ENCODE data around the gene SPHK2.

Gene SPHK2

DNA sequence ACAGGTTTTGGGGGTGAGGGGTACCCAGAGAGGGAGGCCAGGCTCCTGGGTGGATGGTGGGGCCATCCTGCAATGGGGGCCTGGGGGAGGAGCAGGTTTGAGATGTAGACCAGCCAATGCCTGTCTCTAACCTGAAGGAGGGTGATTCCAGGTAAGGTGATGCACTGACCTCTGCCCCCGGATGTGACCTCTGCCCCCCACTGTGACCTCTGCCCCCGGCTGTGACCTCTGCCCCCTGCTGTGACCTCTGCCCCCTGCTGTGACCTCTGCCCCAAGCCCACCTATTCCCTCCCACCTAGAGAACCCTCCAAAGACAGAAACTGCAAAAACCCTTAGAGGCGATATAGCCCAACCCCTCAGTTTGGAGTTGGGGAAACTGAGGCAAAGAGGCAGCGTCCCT is 23.1 kb upstream of the SPHK2 start:
- no peak for DNase-seq
- no peak for TF ChIP-seq GATA1 (IDR thresholded peaks at IDR 0.05; ENCODE audit: low read depth, low read length)
- TF ChIP-seq POLR2A (IDR thresholded peaks at IDR 0.05; ENCODE audit: low read length) = no peak

DNA sequence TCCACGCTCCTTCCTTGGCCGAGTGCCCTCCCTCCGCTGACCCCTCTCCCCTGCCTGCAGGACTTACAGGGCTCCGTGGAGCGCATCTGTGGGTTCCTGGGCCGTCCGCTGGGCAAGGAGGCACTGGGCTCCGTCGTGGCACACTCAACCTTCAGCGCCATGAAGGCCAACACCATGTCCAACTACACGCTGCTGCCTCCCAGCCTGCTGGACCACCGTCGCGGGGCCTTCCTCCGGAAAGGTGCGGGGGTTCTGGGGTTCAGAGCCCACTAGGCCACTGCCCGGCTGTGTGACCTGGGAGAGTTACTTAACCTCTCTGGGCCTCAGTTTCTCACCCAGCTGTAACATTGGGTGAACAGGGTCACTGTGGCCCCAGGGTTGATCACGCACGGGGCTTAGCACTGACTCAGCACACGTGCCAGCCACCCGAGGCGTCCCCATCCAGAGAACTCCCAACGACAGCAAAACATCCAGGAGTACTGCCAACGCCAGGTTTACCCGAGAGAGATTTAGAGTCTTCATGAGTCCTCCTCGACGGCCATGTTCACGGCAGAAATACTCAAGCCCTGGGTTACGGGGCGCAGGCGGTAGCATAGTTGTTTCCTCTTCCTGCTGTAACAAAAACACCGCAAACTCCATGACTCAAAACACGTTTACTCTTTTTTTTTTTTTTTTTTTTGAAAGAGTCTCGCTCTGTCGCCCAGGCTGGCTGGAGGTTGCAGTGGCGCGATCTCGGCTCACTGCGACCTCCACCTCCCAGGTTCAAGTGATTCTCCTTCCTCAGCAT is 22.4 kb upstream of the SPHK2 start:
- no peak for DNase-seq
- TF ChIP-seq POLR2A (IDR thresholded peaks at IDR 0.05; ENCODE audit: low read length) (no peak), GATA1 (IDR thresholded peaks at IDR 0.05; ENCODE audit: low read depth, low read length) (no peak)

- no peak for DNase-seq
- TF ChIP-seq POLR2A (IDR thresholded peaks at IDR 0.05; ENCODE audit: low read length) = no peak
- TF ChIP-seq GATA1 (IDR thresholded peaks at IDR 0.05; ENCODE audit: low read depth, low read length) = no peak
Observed at GRCh38 chr19:48598996-48599700, 20.2 kb upstream of the SPHK2 start.

DNA sequence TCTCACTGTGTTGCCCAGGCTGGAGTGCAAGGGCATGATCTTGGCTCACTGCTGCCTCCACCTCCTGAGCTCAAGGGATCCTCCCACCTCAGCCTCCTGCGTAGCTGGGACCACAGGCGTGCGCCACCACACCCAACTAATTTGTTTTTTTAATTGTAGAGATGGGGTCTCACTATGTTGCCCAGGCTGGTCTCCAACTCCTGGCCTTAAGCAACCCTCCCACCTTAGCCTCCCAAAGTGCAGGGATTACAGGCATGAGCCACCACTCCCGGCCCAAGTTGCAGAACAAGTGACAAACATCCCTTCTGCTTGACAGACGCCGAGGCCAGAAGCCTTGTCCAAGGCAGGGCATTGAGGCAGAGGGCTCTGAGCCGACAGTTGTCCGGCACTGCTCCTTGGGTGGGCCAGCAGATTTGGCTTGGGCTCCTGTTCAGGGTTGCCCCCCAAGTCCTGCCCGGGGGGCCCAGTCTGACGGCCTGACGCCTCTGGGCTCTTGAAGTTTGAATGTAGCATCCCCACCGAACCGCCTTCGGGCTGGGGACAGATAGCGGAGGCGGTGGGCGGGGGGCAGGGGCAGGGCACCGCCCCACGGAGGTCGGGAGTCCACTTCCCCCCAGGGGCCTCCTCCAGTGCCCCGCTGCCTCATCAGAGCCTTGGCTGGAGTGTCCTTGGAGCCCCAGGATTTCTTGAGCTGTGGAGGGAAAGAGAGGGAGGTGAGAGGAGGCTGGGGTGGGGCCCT is 18.5 kb upstream of the SPHK2 start:
- no peak for DNase-seq
- TF ChIP-seq GATA1 (IDR thresholded peaks at IDR 0.05; ENCODE audit: low read depth, low read length) (no peak), POLR2A (IDR thresholded peaks at IDR 0.05; ENCODE audit: low read length) (no peak)

DNA sequence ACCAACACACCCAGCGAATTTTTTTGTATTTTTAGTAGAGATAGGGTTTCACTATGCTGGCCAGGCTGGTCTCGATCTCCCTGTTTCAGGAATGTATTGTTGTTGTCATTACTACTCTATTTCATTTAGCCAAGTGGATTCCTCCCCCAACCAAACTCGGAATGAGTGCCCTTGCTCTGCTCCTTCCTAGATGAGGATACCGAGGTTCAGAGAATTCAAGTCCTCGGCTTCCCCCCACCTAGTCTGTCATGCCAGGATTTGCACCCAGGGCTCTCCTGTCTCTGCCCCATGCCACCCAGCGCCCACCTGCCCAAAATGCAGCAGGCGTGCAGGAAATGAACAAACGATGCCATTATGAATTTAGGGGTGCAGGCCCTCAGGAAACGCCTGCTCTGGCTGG is 16.3 kb upstream of the SPHK2 start:
- DNase-seq = no peak
- no peak for TF ChIP-seq POLR2A (IDR thresholded peaks at IDR 0.05; ENCODE audit: low read length)
- no peak for TF ChIP-seq GATA1 (IDR thresholded peaks at IDR 0.05; ENCODE audit: low read depth, low read length)

- TF ChIP-seq GATA1 (IDR thresholded peaks at IDR 0.05; ENCODE audit: low read depth, low read length) = no peak
- no peak for TF ChIP-seq POLR2A (IDR thresholded peaks at IDR 0.05; ENCODE audit: low read length)
- DNase-seq = no peak
Observed at GRCh38 chr19:48603449-48603848, 15.9 kb upstream of the SPHK2 start.

DNA sequence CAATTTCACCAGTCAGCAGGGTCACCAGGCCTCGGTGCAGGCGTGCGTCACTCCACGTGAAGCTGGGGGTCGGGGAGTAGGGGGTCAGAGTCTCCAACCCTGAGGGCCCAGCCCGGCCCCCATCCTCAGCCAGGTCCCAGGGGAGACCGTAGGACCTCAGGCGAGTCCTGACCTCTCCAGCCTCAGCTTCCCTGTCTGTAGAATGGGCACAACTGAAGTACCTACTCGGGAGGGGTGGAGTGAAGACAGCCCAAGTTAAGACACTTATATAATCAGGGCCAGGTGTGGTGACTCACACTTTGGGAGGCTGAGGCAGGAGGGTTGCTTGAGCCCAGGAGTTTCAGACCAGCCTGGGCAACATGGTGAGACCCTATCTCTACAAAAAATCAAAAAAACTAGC is 15.5 kb upstream of the SPHK2 start:
- no peak for DNase-seq
- no peak for TF ChIP-seq POLR2A (IDR thresholded peaks at IDR 0.05; ENCODE audit: low read length)
- TF ChIP-seq GATA1 (IDR thresholded peaks at IDR 0.05; ENCODE audit: low read depth, low read length) = no peak

DNA sequence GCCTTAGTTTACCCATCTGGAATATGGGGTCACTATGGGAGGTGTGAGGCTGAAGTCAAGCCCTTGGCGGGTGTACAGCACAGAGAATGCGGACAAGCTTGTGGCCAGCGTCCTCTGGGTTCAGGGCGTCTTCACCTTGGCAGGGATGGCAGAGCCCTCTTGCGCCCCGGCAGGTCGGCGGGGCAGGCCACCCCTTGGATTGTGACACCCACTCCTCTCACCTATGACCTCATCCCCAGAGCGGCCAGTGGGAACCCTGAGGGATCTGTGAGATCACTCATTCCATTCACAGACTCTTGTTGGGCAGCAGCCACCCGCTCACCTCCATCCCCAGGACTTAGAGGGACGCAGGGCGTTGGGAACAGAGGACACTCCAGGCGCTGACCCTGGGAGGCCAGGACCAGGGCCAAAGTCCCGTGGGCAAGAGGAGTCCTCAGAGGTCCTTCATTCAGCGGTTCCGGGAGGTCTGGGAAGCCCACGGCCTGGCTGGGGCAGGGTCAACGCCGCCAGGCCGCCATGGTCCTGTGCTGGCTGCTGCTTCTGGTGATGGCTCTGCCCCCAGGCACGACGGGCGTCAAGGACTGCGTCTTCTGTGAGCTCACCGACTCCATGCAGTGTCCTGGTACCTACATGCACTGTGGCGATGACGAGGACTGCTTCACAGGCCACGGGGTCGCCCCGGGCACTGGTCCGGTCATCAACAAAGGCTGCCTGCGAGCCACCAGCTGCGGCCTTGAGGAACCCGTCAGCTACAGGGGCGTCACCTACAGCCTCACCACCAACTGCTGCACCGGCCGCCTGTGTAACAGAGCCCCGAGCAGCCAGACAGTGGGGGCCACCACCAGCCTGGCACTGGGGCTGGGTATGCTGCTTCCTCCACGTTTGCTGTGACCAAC is 12.6 kb upstream of the SPHK2 start, which contains the start of gene SPACA4:
TSS of gene SPACA4 (plus strand) at position 280 of the 896 bp plus-strand sequence. CDS start at position 517, 237 bp downstream.
- no peak for TF ChIP-seq GATA1 (IDR thresholded peaks at IDR 0.05; ENCODE audit: low read depth, low read length)
- no peak for TF ChIP-seq POLR2A (IDR thresholded peaks at IDR 0.05; ENCODE audit: low read length)
- DNase-seq = no peak

DNA sequence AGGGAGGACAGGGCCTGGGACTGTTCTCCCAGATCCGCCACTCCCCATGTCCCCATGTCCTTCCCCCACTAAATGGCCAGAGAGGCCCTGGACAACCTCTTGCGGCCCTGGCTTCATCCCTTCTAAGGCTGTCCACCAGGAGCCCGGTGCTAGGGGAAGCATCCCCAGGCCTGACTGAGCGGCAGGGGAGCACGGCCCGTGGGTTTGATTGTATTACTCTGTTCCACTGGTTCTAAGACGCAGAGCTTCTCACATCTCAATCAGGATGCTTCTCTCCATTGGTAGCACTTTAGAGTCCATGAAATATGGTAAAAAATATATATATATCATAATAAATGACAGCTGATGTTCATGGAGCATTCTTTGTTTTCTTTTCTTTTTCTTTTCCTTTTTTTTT is 11.9 kb upstream of the SPHK2 start:
- TF ChIP-seq POLR2A (IDR thresholded peaks at IDR 0.05; ENCODE audit: low read length) (no peak), GATA1 (IDR thresholded peaks at IDR 0.05; ENCODE audit: low read depth, low read length) (no peak)
- no peak for DNase-seq

GRCh38 chr19:48608798-48609263 is 10.5 kb upstream of the SPHK2 start:
- peak in 1 of 2 experiments; percentile 59 for DNase-seq
- no peak for TF ChIP-seq POLR2A (IDR thresholded peaks at IDR 0.05; ENCODE audit: low read length)
- TF ChIP-seq GATA1 (IDR thresholded peaks at IDR 0.05; ENCODE audit: low read depth, low read length) = no peak

GRCh38 chr19:48609571-48610108 is 9.7 kb upstream of the SPHK2 start:
- no peak for TF ChIP-seq GATA1 (IDR thresholded peaks at IDR 0.05; ENCODE audit: low read depth, low read length)
- no peak for TF ChIP-seq POLR2A (IDR thresholded peaks at IDR 0.05; ENCODE audit: low read length)
- DNase-seq = no peak

- DNase-seq = no peak
- TF ChIP-seq GATA1 (IDR thresholded peaks at IDR 0.05; ENCODE audit: low read depth, low read length) = no peak
- no peak for TF ChIP-seq POLR2A (IDR thresholded peaks at IDR 0.05; ENCODE audit: low read length)
Observed at GRCh38 chr19:48611872-48612271, 7.4 kb upstream of the SPHK2 start.
